GM21717 (cell line): Measurements from ENCODE around the gene BANP.
"Not testable (repeated sequence)": the region's sequence is repeated elsewhere in the genome, so short reads cannot be mapped to it uniquely, and the experiment has no call there.

ENCODE experiments used
- ATAC-seq: cut with Tn5 transposase; IDR thresholded peaks from one replicate; pipeline ENCODE4 v1.9.1; 2021; ENCODE audit warnings: mild to moderate bottlenecking, moderate library complexity; ENCODE audit not compliant: unreplicated experiment

BANP gene

GRCh38 chr16:88013766-88014251, 62.6 kb downstream of the BANP start:
- no peak for ATAC-seq

DNA sequence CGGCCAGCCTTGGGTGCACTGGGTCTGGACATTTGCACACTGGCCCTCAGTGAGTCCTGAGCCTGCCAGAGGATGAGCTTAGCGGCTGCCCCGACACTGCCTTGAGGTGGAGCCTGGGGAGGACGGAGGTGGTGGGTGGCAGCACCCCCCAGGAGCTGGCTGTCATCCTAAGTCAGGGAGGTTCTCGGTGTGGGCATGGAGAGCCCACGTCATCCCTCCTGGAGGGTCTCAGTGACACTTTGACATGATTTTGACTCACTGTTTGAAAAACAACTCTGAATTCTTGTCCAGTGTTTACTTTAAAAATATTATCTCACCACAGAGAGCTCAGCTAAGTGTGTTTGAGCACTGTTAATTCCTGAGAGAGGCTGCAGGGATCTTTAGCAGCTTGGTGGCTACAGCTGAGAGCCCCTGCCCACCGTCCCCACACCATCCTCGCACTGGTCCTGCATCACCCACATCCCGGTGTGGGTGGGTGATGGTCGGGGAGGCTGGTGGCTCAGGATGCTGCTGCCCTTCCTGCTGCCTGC, 63.1 kb downstream of the BANP start:
- no peak for ATAC-seq

- no peak for ATAC-seq
These were observed 63.9 kb downstream of the BANP start for GRCh38 chr16:88014954-88015805.

DNA sequence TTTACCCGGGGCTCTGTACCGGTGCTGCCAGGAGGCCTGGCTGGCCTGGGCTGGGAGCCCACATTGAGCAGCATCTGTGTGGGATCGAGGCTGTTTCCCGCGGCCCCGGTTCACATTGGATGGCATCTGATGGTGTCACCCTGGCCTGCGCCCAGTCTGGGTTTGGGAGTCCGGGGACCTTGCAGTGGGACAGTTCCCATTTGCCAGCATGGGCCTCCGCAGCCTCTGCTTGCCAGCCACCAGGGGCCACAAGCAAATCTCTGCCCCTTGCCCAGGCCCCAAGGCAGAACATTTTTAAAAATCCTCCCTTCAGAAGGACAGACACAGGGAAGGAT, 64.5 kb downstream of the BANP start:
- no peak for ATAC-seq

GRCh38 chr16:88016386-88016785, 65.2 kb downstream of the BANP start:
- not testable (repeated sequence) for ATAC-seq

- no peak for ATAC-seq
These were observed 65.7 kb downstream of the BANP start for GRCh38 chr16:88016964-88017363.

- ATAC-seq = no peak
These were observed 66.4 kb downstream of the BANP start for GRCh38 chr16:88017587-88018101.

DNA sequence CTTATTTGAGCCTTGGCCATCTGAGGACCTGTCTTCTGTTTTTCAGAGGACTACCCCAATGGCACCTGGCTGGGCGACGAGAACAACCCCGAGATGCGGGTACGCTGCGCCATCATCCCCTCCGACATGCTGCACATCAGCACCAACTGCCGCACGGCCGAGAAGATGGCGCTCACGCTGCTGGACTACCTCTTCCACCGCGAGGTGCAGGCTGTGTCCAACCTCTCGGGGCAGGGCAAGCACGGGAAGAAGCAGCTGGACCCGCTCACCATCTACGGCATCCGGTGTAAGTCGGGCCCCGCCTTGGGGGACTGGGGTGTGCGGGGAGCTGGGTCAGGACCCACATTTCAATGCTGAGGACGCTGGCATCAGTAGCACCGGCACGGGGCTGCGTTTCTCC, 67.1 kb downstream of the BANP start:
- ATAC-seq = not testable (repeated sequence)

GRCh38 chr16:88019041-88019820, 68.0 kb downstream of the BANP start:
- not testable (repeated sequence) for ATAC-seq

DNA sequence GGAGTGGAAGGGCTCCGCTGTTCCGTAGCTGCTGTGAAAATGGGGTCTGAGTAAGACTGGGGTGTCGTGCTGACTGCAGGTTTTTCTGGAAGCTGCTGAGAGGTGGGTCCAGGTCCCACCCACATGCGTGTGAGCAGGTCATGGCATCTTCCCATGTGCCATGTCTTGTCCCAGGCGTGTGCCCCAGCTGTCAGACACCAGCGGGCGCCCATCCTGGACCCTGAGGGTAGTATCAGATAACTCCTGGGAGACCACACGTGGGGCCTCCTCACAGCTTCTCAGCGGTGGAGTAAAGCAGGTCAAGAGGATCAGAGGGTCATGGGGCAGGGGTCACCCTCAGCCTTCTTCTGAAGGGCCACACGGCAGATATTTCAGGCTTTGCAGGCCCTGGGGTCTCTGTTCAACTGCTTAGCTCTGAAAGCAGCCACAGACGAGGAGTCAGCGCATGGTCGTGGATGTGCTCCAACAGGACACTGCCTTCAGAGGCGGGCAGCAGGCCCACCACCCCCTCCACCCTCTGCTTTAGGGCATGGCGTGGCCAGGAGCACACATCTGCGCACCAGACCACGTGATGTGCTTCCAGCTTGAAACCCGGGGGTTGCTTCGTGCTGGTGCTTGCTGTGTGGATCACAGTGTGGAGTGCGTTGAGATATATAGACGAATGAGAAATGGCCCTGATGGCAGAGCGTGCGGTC, 68.7 kb downstream of the BANP start:
- ATAC-seq = no peak

GRCh38 chr16:88020516-88020885, 69.3 kb downstream of the BANP start:
- no peak for ATAC-seq

GRCh38 chr16:88021041-88021970, 70.1 kb downstream of the BANP start:
- ATAC-seq = not testable (repeated sequence)

DNA sequence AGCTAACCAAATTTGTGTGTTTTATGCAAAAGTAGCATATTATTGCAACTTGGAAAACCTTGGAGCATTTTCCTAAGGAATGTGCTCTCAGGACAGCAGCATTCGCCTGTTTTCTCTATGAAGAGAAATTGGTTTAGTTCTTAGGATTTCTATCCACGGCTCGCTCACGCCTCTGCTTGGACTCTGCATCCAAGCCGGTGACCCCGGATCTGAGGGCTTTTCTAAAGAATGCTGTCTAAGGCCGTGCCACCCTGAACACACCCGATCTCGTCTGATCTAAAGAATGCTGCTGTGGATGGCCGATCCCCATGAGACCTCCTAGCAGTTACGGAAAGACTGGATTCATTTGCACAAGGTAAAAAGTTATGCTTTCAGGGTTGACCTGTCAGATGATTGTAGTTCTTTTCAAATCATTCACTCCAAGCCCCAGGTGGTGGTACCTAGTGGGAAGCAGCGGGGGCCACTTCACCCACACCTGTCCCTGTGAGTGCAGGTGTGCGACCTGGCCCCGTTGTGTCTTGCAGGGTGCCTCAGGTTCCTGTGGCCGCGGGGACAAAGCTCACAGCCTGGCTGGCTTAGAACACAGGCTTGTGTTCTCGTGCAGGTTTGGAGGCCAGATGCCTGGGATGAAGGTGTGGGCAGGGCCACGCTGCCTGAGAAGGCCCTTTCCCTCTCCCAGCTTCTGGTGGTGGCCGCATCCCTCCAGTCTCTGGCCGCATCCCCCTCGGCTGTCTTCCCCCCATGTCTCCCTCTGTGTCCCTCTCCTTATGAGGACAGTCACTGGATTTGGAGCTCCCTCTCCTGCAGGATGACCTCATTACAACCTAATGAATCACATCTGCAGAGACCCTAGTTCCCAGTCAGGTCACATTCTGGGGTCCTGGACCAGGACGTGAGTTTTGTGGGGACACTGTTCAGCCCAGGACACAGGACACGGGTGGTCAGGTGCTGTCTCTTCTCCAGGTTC, 71.1 kb downstream of the BANP start:
- ATAC-seq = no peak

GRCh38 chr16:88023366-88023765, 72.1 kb downstream of the BANP start:
- no peak for ATAC-seq

DNA sequence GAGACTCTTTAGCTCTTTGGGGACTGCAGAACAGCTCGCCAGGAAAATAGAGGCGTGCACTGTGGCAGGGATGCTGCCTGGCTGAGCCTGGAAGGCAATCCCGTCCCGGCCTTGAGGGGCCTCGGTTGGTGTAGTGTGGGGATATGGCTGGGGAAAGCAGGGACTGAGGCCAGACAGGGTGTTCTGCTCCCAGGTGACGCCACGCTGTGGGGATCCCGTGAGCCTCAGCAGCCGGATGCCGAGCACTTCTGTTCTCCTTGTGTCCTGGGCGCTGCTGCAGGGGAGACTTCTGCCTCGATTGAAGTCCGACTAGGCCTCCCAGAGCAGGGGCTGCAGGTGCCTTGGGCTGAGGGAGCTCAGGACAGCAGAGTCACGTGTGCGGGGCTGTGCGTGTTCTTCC, 72.6 kb downstream of the BANP start:
- ATAC-seq = no peak

DNA sequence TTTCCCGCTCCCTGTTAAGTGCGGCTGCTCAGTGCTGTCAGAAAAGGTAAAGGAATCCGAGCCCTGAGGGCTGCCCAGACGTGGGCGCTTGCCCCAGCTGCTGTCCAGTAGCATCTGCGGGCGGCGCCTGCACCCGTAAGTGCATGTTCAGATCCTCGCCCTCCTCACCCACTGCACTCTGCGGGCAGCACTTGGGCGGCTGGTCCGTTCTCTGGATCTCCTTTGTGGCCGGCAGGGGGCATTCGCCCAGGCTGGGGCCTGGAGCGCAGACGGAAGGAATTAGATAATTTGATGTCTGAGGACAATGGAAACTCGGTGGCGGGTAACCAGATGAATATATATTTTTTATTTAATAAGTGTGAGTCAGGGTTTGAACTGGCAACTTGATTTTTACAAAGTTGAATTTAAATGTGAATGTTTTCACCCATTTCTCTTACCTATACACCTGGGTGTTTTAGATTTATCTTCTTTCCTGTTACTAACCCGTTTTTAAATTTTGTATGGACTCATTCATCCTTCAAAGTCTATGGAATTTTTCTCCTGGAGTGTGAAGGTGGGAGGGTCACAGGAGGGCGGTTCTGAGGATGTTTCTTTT, 73.4 kb downstream of the BANP start:
- not testable (repeated sequence) for ATAC-seq

- ATAC-seq = not testable (repeated sequence)
These were observed 73.9 kb downstream of the BANP start for GRCh38 chr16:88025086-88025492.

DNA sequence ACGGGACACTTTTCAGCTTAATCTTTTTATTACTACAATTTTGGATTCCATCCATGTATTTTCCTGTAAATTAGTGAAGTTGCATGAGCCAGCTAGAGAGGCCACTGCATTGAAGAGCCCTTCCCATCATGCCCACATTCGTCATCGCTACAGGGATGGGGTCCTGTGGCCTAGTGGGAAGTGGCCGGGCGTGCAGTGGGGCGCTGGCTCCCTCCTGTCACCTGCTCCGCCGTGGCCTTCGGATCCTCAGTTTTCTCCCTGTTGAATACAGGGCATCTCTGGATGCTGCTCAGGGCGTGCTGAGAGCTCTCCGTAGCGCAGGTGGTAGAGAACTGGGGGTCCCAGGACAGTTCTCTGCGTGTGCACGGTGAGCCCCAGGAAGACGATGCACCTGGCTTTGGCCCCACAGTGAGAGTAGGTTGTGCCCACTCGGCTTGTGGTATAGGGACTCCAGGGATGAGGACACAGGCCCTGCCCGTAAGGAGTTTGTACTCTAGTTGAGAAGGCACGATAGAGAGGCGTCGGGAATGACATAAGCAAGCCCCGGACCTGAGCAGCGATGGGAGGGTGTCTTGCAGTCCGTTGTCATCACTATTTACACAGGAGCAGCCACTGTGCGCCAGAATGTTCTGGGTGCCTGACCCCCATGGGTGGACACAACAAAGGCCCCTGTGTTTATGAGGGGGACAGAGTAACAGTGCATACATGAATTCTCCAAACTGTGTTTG, 74.8 kb downstream of the BANP start:
- ATAC-seq = not testable (repeated sequence)
